OCI-LY3 (cell line): ENCODE results near the gene MYBL2.
A peak's percentile ranks its signal among the peaks of the same experiment; 100 is the strongest.

Experiments
- H2AFZ ChIP-seq: fragments of 200-600, 300-600 bp; shearing (Covaris generic); 2 replicates; pipeline ENCODE4 v1.6.0; 2014; ENCODE audit warnings: antibody characterized with exemption, low read depth, low read length
- H3K27ac ChIP-seq: fragments of 200-600, 300-600 bp; sonication (generic); 2 replicates; pipeline ENCODE4 v1.5.1; 2014; ENCODE audit warnings: mild to moderate bottlenecking, low read length, moderate library complexity, mixed read lengths
- H3K27me3 ChIP-seq: fragments of 200-600, 300-600 bp; sonication (generic); 2 replicates; pipeline ENCODE4 v1.6.1; 2014; ENCODE audit warnings: low read depth, low read length, mixed read lengths
- H3K36me3 ChIP-seq: fragments of 200-600, 300-600 bp; sonication (generic); replicated peaks from 2 replicates; pipeline ENCODE3; 2014; ENCODE audit warnings: low read depth, low read length, mixed read lengths
- H3K4me1 ChIP-seq: fragments of 300-600, 200-600 bp; sonication (generic); 2 replicates; pipeline ENCODE4 v1.6.1; 2014; ENCODE audit warnings: low read length, mixed read lengths
- H3K4me2 ChIP-seq: fragments of 200-600, 300-600 bp; sonication (generic); 2 replicates; pipeline ENCODE4 v1.6.1; 2014; ENCODE audit warnings: low read length, mixed read lengths
- H3K4me3 ChIP-seq: fragments of 300-600, 200-600 bp; sonication (generic); 2 replicates; pipeline ENCODE4 v1.5.1; 2014; ENCODE audit warnings: antibody characterized with exemption, mild to moderate bottlenecking, low read length, moderate library complexity
- H3K79me2 ChIP-seq: fragments of 300-600, 200-600 bp; shearing (Covaris generic); 2 replicates; pipeline ENCODE4 v1.6.1; 2014; ENCODE audit warnings: mild to moderate bottlenecking, low read length, mixed read lengths
- H3K9ac ChIP-seq: fragments of 300-600, 200-600 bp; shearing (Covaris generic); 2 replicates; pipeline ENCODE4 v1.6.0; 2014; ENCODE audit warnings: mild to moderate bottlenecking, low read length, moderate library complexity
- H3K9me3 ChIP-seq: fragments of 200-600, 300-600 bp; shearing (Covaris generic); 2 replicates; pipeline ENCODE4 v1.6.1; 2014; ENCODE audit warnings: low read length, mixed read lengths; ENCODE audit not compliant: insufficient read depth
- H4K20me1 ChIP-seq: fragments of 200-600, 300-600 bp; sonication (generic); 2 replicates; pipeline ENCODE4 v1.6.1; 2016; ENCODE audit warnings: low read length, mixed read lengths; ENCODE audit not compliant: insufficient read depth
- EZH2phosphoT487 ChIP-seq: fragments of 200-600 bp; shearing (Covaris generic); IDR thresholded peaks from 2 replicates; pipeline ENCODE4 v1.6.1; 2018; ENCODE audit warnings: antibody characterized with exemption, mixed run types, low read depth
- TF ChIP-seq, protein P1 (sequence below): fragments of 200-600, 300-600 bp; sonication (generic); IDR thresholded peaks from 2 replicates; pipeline ENCODE4 v1.5.1; 2014; ENCODE audit warnings: antibody characterized with exemption, low read length, low read depth

Gene MYBL2

DNA sequence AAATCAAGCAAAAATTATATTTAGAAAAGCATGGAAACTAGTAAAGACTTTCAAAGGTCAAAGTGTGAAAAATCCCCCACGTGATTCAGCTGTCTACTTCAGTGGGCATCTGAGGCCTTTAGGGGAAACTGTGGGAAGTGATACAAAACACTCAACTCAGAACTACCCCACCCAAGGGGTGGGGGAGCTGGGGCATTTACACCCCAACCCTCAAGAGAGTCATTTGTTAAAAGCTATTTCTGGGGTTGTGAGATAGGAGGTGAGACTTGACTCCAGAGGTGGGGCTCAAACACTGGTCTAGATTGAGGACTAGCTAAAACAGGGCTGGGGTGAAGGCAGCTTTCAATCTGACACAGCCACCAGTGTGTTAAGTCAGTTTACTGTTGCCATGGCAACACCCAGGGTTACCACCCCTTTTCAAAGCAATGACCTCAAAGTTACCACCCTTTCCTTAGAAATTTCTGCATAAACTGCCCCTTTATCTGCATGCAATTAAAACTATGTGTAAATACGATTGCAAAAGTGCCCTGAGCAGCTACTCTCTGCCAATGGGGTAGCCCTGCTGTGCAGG lies 69.8 kb downstream of the MYBL2 start:
- H3K79me2 ChIP-seq: no peaks in the 10 kb centered on the region
- H4K20me1 ChIP-seq: no peaks in the 10 kb centered on the region
- H2AFZ ChIP-seq: no peak overlapping the region
- H3K4me1 ChIP-seq: peaks cover 78% of the 10 kb centered on the region
- TF ChIP-seq, protein P1, sequence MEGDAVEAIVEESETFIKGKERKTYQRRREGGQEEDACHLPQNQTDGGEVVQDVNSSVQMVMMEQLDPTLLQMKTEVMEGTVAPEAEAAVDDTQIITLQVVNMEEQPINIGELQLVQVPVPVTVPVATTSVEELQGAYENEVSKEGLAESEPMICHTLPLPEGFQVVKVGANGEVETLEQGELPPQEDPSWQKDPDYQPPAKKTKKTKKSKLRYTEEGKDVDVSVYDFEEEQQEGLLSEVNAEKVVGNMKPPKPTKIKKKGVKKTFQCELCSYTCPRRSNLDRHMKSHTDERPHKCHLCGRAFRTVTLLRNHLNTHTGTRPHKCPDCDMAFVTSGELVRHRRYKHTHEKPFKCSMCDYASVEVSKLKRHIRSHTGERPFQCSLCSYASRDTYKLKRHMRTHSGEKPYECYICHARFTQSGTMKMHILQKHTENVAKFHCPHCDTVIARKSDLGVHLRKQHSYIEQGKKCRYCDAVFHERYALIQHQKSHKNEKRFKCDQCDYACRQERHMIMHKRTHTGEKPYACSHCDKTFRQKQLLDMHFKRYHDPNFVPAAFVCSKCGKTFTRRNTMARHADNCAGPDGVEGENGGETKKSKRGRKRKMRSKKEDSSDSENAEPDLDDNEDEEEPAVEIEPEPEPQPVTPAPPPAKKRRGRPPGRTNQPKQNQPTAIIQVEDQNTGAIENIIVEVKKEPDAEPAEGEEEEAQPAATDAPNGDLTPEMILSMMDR: no peak
- no peak; the same call in 1 of the 2 replicates for TF ChIP-seq EZH2phosphoT487
- H3K4me2 ChIP-seq: peak overlapping the region; percentile 60
- H3K27me3 ChIP-seq: no peaks in the 10 kb centered on the region
- H3K9ac ChIP-seq: peak overlapping the region; percentile 41
- H3K27ac ChIP-seq: peak overlapping the region; percentile 81
- H3K4me3 ChIP-seq: peak overlapping the region; percentile 9
- no peaks in the 10 kb centered on the region for H3K36me3 ChIP-seq
- H3K9me3 ChIP-seq: no peaks in the 10 kb centered on the region

DNA sequence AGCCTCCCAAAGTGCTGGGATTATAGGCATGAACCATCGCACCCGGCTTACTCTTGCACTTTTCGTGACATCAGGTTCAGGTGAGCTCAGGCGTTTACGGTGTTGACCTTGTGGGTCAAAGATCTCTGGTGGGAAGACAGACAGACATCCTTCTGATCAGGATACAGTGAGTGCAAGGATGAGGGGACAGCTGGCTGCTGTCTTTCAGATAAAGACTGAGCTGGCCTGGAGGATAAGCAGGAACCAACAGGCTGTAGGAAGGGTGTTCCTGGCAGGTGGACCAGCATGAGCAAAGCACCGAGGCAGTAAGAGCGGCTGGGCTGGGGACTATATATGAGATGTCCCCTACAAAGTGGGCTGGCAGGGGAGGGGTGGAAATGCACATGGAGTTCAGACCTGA lies 71.0 kb downstream of the MYBL2 start:
- Histone ChIP-seq H3K27me3 (no peaks in the 10 kb centered on the region), H2AFZ (0 out of 2 replicates have a peak overlapping the region, but pooled peaks have one; percentile 13), H3K27ac (peak overlapping the region; percentile 81; the same call in 1 of the 2 replicates), H3K4me3 (no peak overlapping the region), H3K4me2 (0 out of 2 replicates have a peak overlapping the region, but pooled peaks have one; percentile 9), H3K4me1 (peaks cover 65% of the 10 kb centered on the region), H3K9ac (no peak overlapping the region; the same call in 1 of the 2 replicates), H3K79me2 (no peaks in the 10 kb centered on the region), H4K20me1 (no peaks in the 10 kb centered on the region), H3K9me3 (no peaks in the 10 kb centered on the region), H3K36me3 (no peaks in the 10 kb centered on the region)
- TF ChIP-seq, protein P1: no peak
- no peak for TF ChIP-seq EZH2phosphoT487

DNA sequence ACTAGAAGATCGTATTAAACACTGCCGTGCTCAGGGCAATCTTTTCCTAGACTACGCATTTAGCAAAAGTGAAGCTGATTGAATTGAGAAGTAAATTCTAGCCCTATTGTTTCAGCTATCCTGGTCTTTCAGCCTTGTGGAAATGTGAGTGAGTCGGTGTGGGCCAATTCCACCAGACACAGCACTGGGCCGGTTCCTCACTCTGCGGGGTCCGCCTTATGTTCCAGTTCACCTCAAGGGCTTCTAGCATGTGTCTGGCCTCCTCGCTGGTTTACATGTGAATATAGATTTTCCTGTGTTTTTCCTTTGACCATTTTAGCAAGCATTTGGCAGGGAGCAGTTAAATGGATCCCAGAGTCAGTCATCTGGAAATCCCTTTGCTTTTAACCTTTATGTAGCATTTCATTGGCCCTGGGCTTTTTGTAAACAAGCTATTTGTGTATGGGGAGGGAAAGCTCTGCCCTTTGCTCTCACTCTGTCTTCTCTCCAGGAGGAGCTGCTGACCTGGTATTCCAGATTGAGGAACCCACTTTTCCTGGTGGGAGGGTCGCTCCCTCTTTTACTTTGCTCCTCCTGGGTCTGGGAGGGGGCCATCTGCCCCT lies 72.3 kb downstream of the MYBL2 start:
- H3K4me3 ChIP-seq: no peak overlapping the region
- no peaks in the 10 kb centered on the region for H3K79me2 ChIP-seq
- peaks cover 52% of the 10 kb centered on the region for H3K4me1 ChIP-seq
- H3K27me3 ChIP-seq: no peaks in the 10 kb centered on the region
- no peaks in the 10 kb centered on the region for H3K36me3 ChIP-seq
- no peak overlapping the region for H3K4me2 ChIP-seq
- TF ChIP-seq, protein P1: no peak
- TF ChIP-seq EZH2phosphoT487: no peak
- H3K9ac ChIP-seq: no peak overlapping the region
- H2AFZ ChIP-seq: no peak overlapping the region
- no peaks in the 10 kb centered on the region for H4K20me1 ChIP-seq
- H3K27ac ChIP-seq: no peak overlapping the region
- no peaks in the 10 kb centered on the region for H3K9me3 ChIP-seq

- Histone ChIP-seq H4K20me1 (no peaks in the 10 kb centered on the region), H3K4me3 (no peak overlapping the region), H3K4me2 (no peak overlapping the region), H2AFZ (no peak overlapping the region), H3K9me3 (no peaks in the 10 kb centered on the region), H3K4me1 (peaks cover 47% of the 10 kb centered on the region), H3K27me3 (no peaks in the 10 kb centered on the region), H3K36me3 (no peaks in the 10 kb centered on the region), H3K79me2 (no peaks in the 10 kb centered on the region), H3K9ac (no peak overlapping the region), H3K27ac (no peak overlapping the region)
- no peak for TF ChIP-seq EZH2phosphoT487
- TF ChIP-seq, protein P1: no peak
Measured at GRCh38 chr20:43740642-43741041, 73.7 kb downstream of the MYBL2 start.
